Measurements from ENCODE around the gene EXOC6. TPM values are rescaled to one million over a fixed set of nuclear protein-coding genes. Genes with fewer than 3 reads are reported as not detected.

EXOC6 gene
- polyA plus RNA-seq, 1 experiment: 23.8 TPM

GRCh38 chr10:92816091-92816531 lies 32.2 kb upstream of the EXOC6 start:
- H3K27me3 ChIP-seq (ENCODE audit: control insufficient read depth, insufficient read depth, low read length): no peaks in the 10 kb centered on the region
- ChIA-PET CTCF (interaction anchor here (1.0 kb wide), 1 partner anchor 247 kb away, joined by 3 read pairs; no protein-coding TSS in a partner anchor), POLR2A (no interaction called here)
- no peak overlapping the region for H3K4me3 ChIP-seq (ENCODE audit: low read depth, low read length)
- H3K36me3 ChIP-seq (ENCODE audit: control insufficient read depth, insufficient read depth, low read length): no peaks in the 10 kb centered on the region
- no peak for TF ChIP-seq CTCF (IDR thresholded peaks at IDR 0.05; ENCODE audit: insufficient read depth, low read depth, low read length)
- peak; percentile 61 for DNase-seq (ENCODE audit: low read depth)

GRCh38 chr10:92822060-92822634 lies 26.2 kb upstream of the EXOC6 start:
- ChIA-PET CTCF (interaction anchor here (1.7 to 2.5 kb wide), 3 partner anchors 12 to 59 kb away, joined by 7 to 10 read pairs (median 9); no protein-coding TSS in a partner anchor), POLR2A (interaction anchor here (0.6 kb wide), 1 partner anchor 1270 kb away, joined by 3 read pairs; no protein-coding TSS in a partner anchor)
- Histone ChIP-seq H3K27me3 (ENCODE audit: control insufficient read depth, insufficient read depth, low read length) (no peaks in the 10 kb centered on the region), H3K4me3 (ENCODE audit: low read depth, low read length) (no peak overlapping the region), H3K36me3 (ENCODE audit: control insufficient read depth, insufficient read depth, low read length) (no peaks in the 10 kb centered on the region)
- no peak for TF ChIP-seq CTCF (IDR thresholded peaks at IDR 0.05; ENCODE audit: insufficient read depth, low read depth, low read length)
- no peak for DNase-seq (ENCODE audit: low read depth)

- Histone ChIP-seq H3K27me3 (ENCODE audit: control insufficient read depth, insufficient read depth, low read length) (no peaks in the 10 kb centered on the region), H3K4me3 (ENCODE audit: low read depth, low read length) (no peak overlapping the region), H3K36me3 (ENCODE audit: control insufficient read depth, insufficient read depth, low read length) (no peaks in the 10 kb centered on the region)
- CTCF ChIA-PET: interaction anchor here (1.7 to 2.5 kb wide), 3 partner anchors 11 to 58 kb away, joined by 7 to 10 read pairs (median 9); no protein-coding TSS in a partner anchor
- POLR2A ChIA-PET: no interaction called here
- no peak for DNase-seq (ENCODE audit: low read depth)
- TF ChIP-seq CTCF (IDR thresholded peaks at IDR 0.05; ENCODE audit: insufficient read depth, low read depth, low read length): no peak
These were observed 25.4 kb upstream of the EXOC6 start for GRCh38 chr10:92822964-92823363.

- DNase-seq (ENCODE audit: low read depth): no peak
- H3K36me3 ChIP-seq (ENCODE audit: control insufficient read depth, insufficient read depth, low read length): no peaks in the 10 kb centered on the region
- H3K4me3 ChIP-seq (ENCODE audit: low read depth, low read length): no peak overlapping the region
- ChIA-PET CTCF (interaction anchor here (1.2 kb wide), 1 partner anchor 17 kb away, joined by 3 read pairs; no protein-coding TSS in a partner anchor), POLR2A (no interaction called here)
- TF ChIP-seq CTCF (IDR thresholded peaks at IDR 0.05; ENCODE audit: insufficient read depth, low read depth, low read length): no peak
- H3K27me3 ChIP-seq (ENCODE audit: control insufficient read depth, insufficient read depth, low read length): no peaks in the 10 kb centered on the region
These were observed 22.3 kb upstream of the EXOC6 start for GRCh38 chr10:92826061-92826460.

- ChIA-PET POLR2A (no interaction called here), CTCF (interaction anchor here (1.2 kb wide), 1 partner anchor 16 kb away, joined by 3 read pairs; no protein-coding TSS in a partner anchor)
- TF ChIP-seq CTCF (IDR thresholded peaks at IDR 0.05; ENCODE audit: insufficient read depth, low read depth, low read length): no peak
- DNase-seq (ENCODE audit: low read depth): no peak
- Histone ChIP-seq H3K4me3 (ENCODE audit: low read depth, low read length) (no peak overlapping the region), H3K36me3 (ENCODE audit: control insufficient read depth, insufficient read depth, low read length) (no peaks in the 10 kb centered on the region), H3K27me3 (ENCODE audit: control insufficient read depth, insufficient read depth, low read length) (no peaks in the 10 kb centered on the region)
These were observed 21.8 kb upstream of the EXOC6 start for GRCh38 chr10:92826504-92826903.

All from BJ (cell line).